T-cell (primary cell): ENCODE data around the gene EML2. TPM values are rescaled to one million over a fixed set of nuclear protein-coding genes. Genes with fewer than 3 reads are reported as not detected.

Source experiments
- ATAC-seq, 4 experiments: fragments of 200-7000 bp in 3 of 4; fragments of 150-1000 bp in 1 of 4; cut with Tn5 transposase; replicated peaks in 1 of 4; 1 replicate in 3 of 4; 2 replicates in 1 of 4; pipeline ENCODE4 v1.10.0; 2021; ENCODE audit warnings: moderate library complexity in 3 of 4, mild to moderate bottlenecking in 2 of 4, moderate number of reproducible peaks in 1 of 4
- CTCF ChIA-PET, 2 donors: fragments of 300-600 bp; sonication (Branson Sonifier 250); formaldehyde crosslinking; loops; one replicate each; lab custom pipeline; 2022; ENCODE audit warnings: antibody characterized with exemption in 2 of 2; lab: Charles Lee
- POLR2A ChIA-PET, 2 donors: fragments of 300-600 bp; sonication (Branson Sonifier 250); formaldehyde crosslinking; loops; one replicate each; lab custom pipeline; 2022; ENCODE audit warnings: antibody characterized with exemption in 2 of 2; lab: Charles Lee
- DNase-seq, 35 experiments: peaks; one replicate each; pipeline versions ENCODE4 v3.0.0 to v3.0.0-alpha.2; 2013 to 2023
- H3K27ac ChIP-seq: one replicate; pipeline ENCODE4 v1.5.1; 2013; ENCODE audit warnings: low read length
- H3K27me3 ChIP-seq, 2 experiments: replicated peaks in 1 of 2; 1 replicate in 1 of 2; 2 replicates in 1 of 2; pipeline versions ENCODE4 v1.6.1 to v1.7.0; 2013; ENCODE audit warnings: low read length in 1 of 2, mixed read lengths in 1 of 2; ENCODE audit not compliant: control insufficient read depth in 2 of 2, insufficient read depth in 2 of 2; ENCODE audit errors: extremely low read depth in 1 of 2
- H3K36me3 ChIP-seq, 2 donors: 1 replicate in 1 of 2; 2 replicates in 1 of 2; pipeline versions ENCODE4 v1.6.1 to v1.7.0; 2013; ENCODE audit warnings: low read length in 1 of 2; ENCODE audit not compliant: control insufficient read depth in 2 of 2, insufficient read depth in 1 of 2; ENCODE audit errors: extremely low read depth in 1 of 2
- H3K4me1 ChIP-seq, 2 experiments: 1 replicate in 1 of 2; 2 replicates in 1 of 2; pipeline versions ENCODE4 v1.6.1 to v1.7.0; 2013; ENCODE audit warnings: low read length in 2 of 2, mixed read lengths in 1 of 2; ENCODE audit not compliant: insufficient read depth in 2 of 2, control insufficient read depth in 1 of 2; ENCODE audit errors: extremely low read depth in 1 of 2
- H3K4me3 ChIP-seq, 2 donors: 1 replicate in 1 of 2; 2 replicates in 1 of 2; pipeline versions ENCODE4 v1.5.1 to v1.7.0; 2013; ENCODE audit warnings: mild to moderate bottlenecking in 2 of 2, low read length in 1 of 2, moderate library complexity in 1 of 2; ENCODE audit not compliant: control insufficient read depth in 1 of 2; ENCODE audit errors: extremely low read depth in 1 of 2
- H3K9me3 ChIP-seq: 2 replicates; pipeline ENCODE4 v1.7.0; 2013
- H3K27ac Mint-ChIP-seq, 2 donors: one replicate each; pipeline ENCODE4 v1.8.0; 2020 to 2021; ENCODE audit warnings: mild to moderate bottlenecking in 2 of 2, mixed read lengths in 2 of 2
- H3K27me3 Mint-ChIP-seq, 2 donors: one replicate each; pipeline ENCODE4 v1.8.0; 2021 to 2022; ENCODE audit warnings: mixed read lengths in 2 of 2
- H3K36me3 Mint-ChIP-seq: one replicate; pipeline ENCODE4 v1.8.0; 2021; ENCODE audit warnings: mixed read lengths
- H3K4me1 Mint-ChIP-seq, 3 donors: one replicate each; pipeline ENCODE4 v1.8.0; 2020 to 2022; ENCODE audit warnings: mixed read lengths in 3 of 3, mild to moderate bottlenecking in 1 of 3
- H3K4me3 Mint-ChIP-seq, 3 donors: one replicate each; pipeline ENCODE4 v1.8.0; 2020 to 2022; ENCODE audit warnings: mild to moderate bottlenecking in 3 of 3, mixed read lengths in 3 of 3, moderate library complexity in 3 of 3
- H3K9me3 Mint-ChIP-seq, 3 donors: one replicate each; pipeline ENCODE4 v1.8.0; 2020 to 2022; ENCODE audit warnings: mixed read lengths in 3 of 3
- WGBS: methylation state at CpG from one replicate; pipeline ENCODE4 v1.1.5; 2013; ENCODE audit warnings: missing lambda C conversion rate; ENCODE audit not compliant: insufficient coverage; 5-methylcytosine and 5-hydroxymethylcytosine counted together
- total RNA-seq, 35 experiments: library from RNA in 6 of 35; stranded (reverse) in 6 of 35; fragments of 120-200 nt in 1 of 35; gene quantifications; one replicate each; pipeline versions ENCODE4 v1.2.1 to v1.2.4 and lab custom pipeline; 2013 to 2026

The EML2 gene
- total RNA-seq, 5 donors from 2014 or later (not counting 1 experiment from before 2014, with no cell fraction given) = 63.7 to 90.5 (median 74.1) TPM

- CTCF ChIA-PET = interaction anchor here in 1 of 2 donors (0.7 kb wide), 1 partner anchor 23 kb away, joined by 3 read pairs; no protein-coding TSS in a partner anchor
- 0% methylated on average over 16 of the region's 19 CpGs for WGBS
- H3K4me3 Mint-ChIP-seq = peak overlapping the region; percentile 84 to 91 (median 86)
- peak overlapping the region; percentile 60 to 88 for H3K27ac Mint-ChIP-seq
- Histone ChIP-seq H3K9me3 (no peaks in the 10 kb centered on the region), H3K27ac (no peak overlapping the region), H3K27me3 (peaks cover 5 to 35% of the 10 kb centered on the region in 2 experiments), H3K4me3 (peak overlapping the region; percentile 54 to 73), H3K4me1 (peaks cover 6 to 39% of the 10 kb centered on the region in 2 experiments), H3K36me3 (no peaks in the 10 kb centered on the region)
- H3K9me3 Mint-ChIP-seq = no peaks in the 10 kb centered on the region
- H3K27me3 Mint-ChIP-seq = peaks cover 17 to 31% of the 10 kb centered on the region in 2 donors
- ATAC-seq (peak; percentile 44 to 54 (median 50)), DNase-seq (peak in 10 of 35 experiments; percentile 23 to 52 (median 34))
- peaks cover 33 to 51% (median 34%) of the 10 kb centered on the region in 3 donors for H3K4me1 Mint-ChIP-seq
- peaks cover 3% of the 10 kb centered on the region for H3K36me3 Mint-ChIP-seq
- POLR2A ChIA-PET = interaction anchor here (1.0 to 1.2 kb wide), 3 partner anchors 12 to 190 kb away, joined by 3 read pairs; no protein-coding TSS in a partner anchor
These were observed 29.2 kb upstream of the EML2 start for GRCh38 chr19:45668342-45668871.

GRCh38 chr19:45667620-45668341, 28.6 kb upstream of the EML2 start, which contains the start of gene GIPR:
GIPR (plus strand) TSS chr19:45668221; CDS start chr19:45669521, 1,300 bp downstream.
- Histone ChIP-seq H3K27me3 (peaks cover 5 to 35% of the 10 kb centered on the region in 2 experiments), H3K9me3 (no peaks in the 10 kb centered on the region), H3K27ac (no peak within 1 kb of the TSS), H3K4me1 (peaks cover 6 to 39% of the 10 kb centered on the region in 2 experiments), H3K36me3 (no peaks in the 10 kb centered on the region), H3K4me3 (peak within 1 kb of the TSS; percentile 54 to 73)
- DNase-seq (peak in 32 of 35 experiments; percentile 16 to 67 (median 42)), ATAC-seq (peak; percentile 48 to 70 (median 60))
- peaks cover 2% of the 10 kb centered on the region for H3K36me3 Mint-ChIP-seq
- 11% methylated on average over 13 of the region's 15 CpGs for WGBS
- peaks cover 17 to 30% of the 10 kb centered on the region in 2 donors for H3K27me3 Mint-ChIP-seq
- ChIA-PET POLR2A (interaction anchor here (1.0 to 1.2 kb wide), 3 partner anchors 12 to 189 kb away, joined by 3 read pairs; no protein-coding TSS in a partner anchor), CTCF (interaction anchor here in 1 of 2 donors (0.7 kb wide), 1 partner anchor 22 kb away, joined by 3 read pairs; no protein-coding TSS in a partner anchor)
- H3K4me3 Mint-ChIP-seq = peak within 1 kb of the TSS; percentile 84 to 91 (median 86)
- H3K9me3 Mint-ChIP-seq = no peaks in the 10 kb centered on the region
- H3K4me1 Mint-ChIP-seq = peaks cover 33 to 51% (median 34%) of the 10 kb centered on the region in 3 donors
- peak within 1 kb of the TSS; percentile 60 to 88 for H3K27ac Mint-ChIP-seq

- Histone ChIP-seq H3K36me3 (no peaks in the 10 kb centered on the region), H3K27ac (no peak overlapping the region), H3K9me3 (no peaks in the 10 kb centered on the region), H3K27me3 (peaks cover 2 to 23% of the 10 kb centered on the region in 2 experiments), H3K4me3 (no peak overlapping the region), H3K4me1 (peaks cover 6 to 23% of the 10 kb centered on the region in 2 experiments)
- 86% methylated on average over 7 of the region's 7 CpGs for whole genome bisulfite sequencing
- no peaks in the 10 kb centered on the region for H3K36me3 Mint-ChIP-seq
- ATAC-seq = no peak
- DNase-seq = no peak
- no peak overlapping the region for H3K4me3 Mint-ChIP-seq
- POLR2A ChIA-PET = no interaction called here
- CTCF ChIA-PET = no interaction called here
- H3K27me3 Mint-ChIP-seq = peaks cover 8 to 17% of the 10 kb centered on the region in 2 donors
- no peaks in the 10 kb centered on the region for H3K9me3 Mint-ChIP-seq
- no peak overlapping the region for H3K27ac Mint-ChIP-seq
- H3K4me1 Mint-ChIP-seq = peaks cover 22 to 34% (median 24%) of the 10 kb centered on the region in 3 donors
These were observed 25.4 kb upstream of the EML2 start for GRCh38 chr19:45664575-45664974.

- Histone ChIP-seq H3K27ac (no peak overlapping the region), H3K4me3 (no peak overlapping the region), H3K4me1 (peaks cover 6 to 15% of the 10 kb centered on the region in 2 experiments), H3K27me3 (peaks cover 2 to 21% of the 10 kb centered on the region in 2 experiments), H3K36me3 (no peaks in the 10 kb centered on the region), H3K9me3 (no peaks in the 10 kb centered on the region)
- ChIA-PET POLR2A (interaction anchor here in 1 of 2 donors (0.9 kb wide), 1 partner anchor 13 kb away, joined by 6 read pairs; no protein-coding TSS in a partner anchor), CTCF (interaction anchor here in 1 of 2 donors (0.7 kb wide), 1 partner anchor 105 kb away, joined by 3 read pairs; no protein-coding TSS in a partner anchor)
- DNase-seq (no peak), ATAC-seq (no peak)
- no peaks in the 10 kb centered on the region for H3K9me3 Mint-ChIP-seq
- no CpG with 5 or more reads among the region's 1 CpG for WGBS
- H3K36me3 Mint-ChIP-seq = no peaks in the 10 kb centered on the region
- no peak overlapping the region for H3K4me3 Mint-ChIP-seq
- H3K27ac Mint-ChIP-seq = no peak overlapping the region
- H3K27me3 Mint-ChIP-seq = peaks cover 5 to 13% of the 10 kb centered on the region in 2 donors
- H3K4me1 Mint-ChIP-seq = peaks cover 14 to 26% (median 16%) of the 10 kb centered on the region in 3 donors
These were observed 24.6 kb upstream of the EML2 start for GRCh38 chr19:45663800-45664199.

GRCh38 chr19:45660636-45661035, 21.4 kb upstream of the EML2 start:
- Histone ChIP-seq H3K27me3 (peaks cover 2 to 23% of the 10 kb centered on the region in 2 experiments), H3K4me3 (no peak overlapping the region), H3K9me3 (no peaks in the 10 kb centered on the region), H3K36me3 (no peaks in the 10 kb centered on the region), H3K4me1 (no peaks in the 10 kb centered on the region), H3K27ac (no peak overlapping the region)
- ChIA-PET CTCF (no interaction called here), POLR2A (no interaction called here)
- Mint-ChIP-seq H3K4me1 (peaks cover 0 to 11% (median 0%) of the 10 kb centered on the region in 3 donors), H3K36me3 (no peaks in the 10 kb centered on the region), H3K27me3 (peaks cover 5 to 9% of the 10 kb centered on the region in 2 donors), H3K9me3 (no peaks in the 10 kb centered on the region), H3K27ac (no peak overlapping the region), H3K4me3 (no peak overlapping the region)
- WGBS = 67% methylated on average over 5 of the region's 8 CpGs
- no peak for DNase-seq
- ATAC-seq = no peak

GRCh38 chr19:45659096-45659729, 20.0 kb upstream of the EML2 start:
- no peak overlapping the region for H3K4me3 ChIP-seq
- ChIA-PET POLR2A (no interaction called here), CTCF (no interaction called here)

More at GRCh38 chr19:45659096-45659729, 20.0 kb upstream of the EML2 start:
- H3K36me3 Mint-ChIP-seq = no peaks in the 10 kb centered on the region
- Histone ChIP-seq H3K27ac (no peak overlapping the region), H3K4me1 (no peaks in the 10 kb centered on the region), H3K27me3 (peaks cover 2 to 23% of the 10 kb centered on the region in 2 experiments), H3K9me3 (no peaks in the 10 kb centered on the region), H3K36me3 (no peaks in the 10 kb centered on the region)
- no peak overlapping the region for H3K27ac Mint-ChIP-seq
- H3K4me3 Mint-ChIP-seq = no peak overlapping the region
- ATAC-seq (no peak), DNase-seq (no peak)
- 67% methylated on average over 3 of the region's 6 CpGs for WGBS
- no peaks in the 10 kb centered on the region for H3K9me3 Mint-ChIP-seq
- peaks cover 0 to 5% of the 10 kb centered on the region in 2 donors for H3K27me3 Mint-ChIP-seq
- H3K4me1 Mint-ChIP-seq = peaks cover 0 to 3% (median 0%) of the 10 kb centered on the region in 3 donors
